ENCODE results near the gene CAMK2N1.

CAMK2N1 gene

GRCh38 chr1:20496241-20496661 lies 10.2 kb upstream of the CAMK2N1 start:
- no peak for DNase-seq

- no peak for DNase-seq
Observed at GRCh38 chr1:20495661-20496060, 9.7 kb upstream of the CAMK2N1 start.

GRCh38 chr1:20494609-20495311 lies 8.8 kb upstream of the CAMK2N1 start:
- no peak for DNase-seq

GRCh38 chr1:20493839-20494608 lies 8.0 kb upstream of the CAMK2N1 start:
- DNase-seq, result peak; percentile 80

- DNase-seq, result no peak
Observed at GRCh38 chr1:20493309-20493708, 7.3 kb upstream of the CAMK2N1 start.

- DNase-seq, result no peak
Observed at GRCh38 chr1:20492751-20493150, 6.7 kb upstream of the CAMK2N1 start.

- no peak for DNase-seq
Observed at GRCh38 chr1:20491866-20492265, 5.9 kb upstream of the CAMK2N1 start.

GRCh38 chr1:20491178-20491577 lies 5.2 kb upstream of the CAMK2N1 start:
- no peak for DNase-seq

- no peak for DNase-seq
Observed at GRCh38 chr1:20487236-20487590, 1.2 kb upstream of the CAMK2N1 start.

GRCh38 chr1:20486457-20487235 lies 636 bp upstream of the CAMK2N1 start:
- DNase-seq, result peak; percentile 60

GRCh38 chr1:20484519-20485462 lies 1.2 kb downstream of the CAMK2N1 start:
- DNase-seq, result no peak

- DNase-seq, result no peak
Observed at GRCh38 chr1:20483833-20484518, 2.0 kb downstream of the CAMK2N1 start.

- DNase-seq, result no peak
Observed at GRCh38 chr1:20483098-20483832, 2.7 kb downstream of the CAMK2N1 start.

- no peak for DNase-seq
Observed at GRCh38 chr1:20481643-20482498, 4.1 kb downstream of the CAMK2N1 start.

GRCh38 chr1:20480951-20481617 lies 4.9 kb downstream of the CAMK2N1 start:
- no peak for DNase-seq

GRCh38 chr1:20480243-20480944 lies 5.6 kb downstream of the CAMK2N1 start:
- no peak for DNase-seq

GRCh38 chr1:20479840-20480239 lies 6.2 kb downstream of the CAMK2N1 start:
- DNase-seq, result no peak

- no peak for DNase-seq
Observed at GRCh38 chr1:20478057-20478635, 7.9 kb downstream of the CAMK2N1 start.
